Neuronal stem cell (in vitro differentiated cells): ENCODE results near the gene NPC1L1.

ENCODE experiments used
- DNase-seq: peaks from one replicate; pipeline ENCODE4 v3.0.0-alpha.2; 2013; ENCODE audit warnings: low spot score
- H2AFZ ChIP-seq: one replicate; pipeline ENCODE4 v1.6.1; 2013; ENCODE audit warnings: mild to moderate bottlenecking, low read length, inconsistent platforms
- H2AK5ac ChIP-seq: 2 replicates; pipeline ENCODE4 v1.6.1; 2013; ENCODE audit warnings: low read depth, mild to moderate bottlenecking, inconsistent platforms, low read length, moderate library complexity, mixed read lengths
- H2BK120ac ChIP-seq: 2 replicates; pipeline ENCODE4 v1.6.1; 2013; ENCODE audit warnings: low read depth, mild to moderate bottlenecking, inconsistent platforms, low read length, moderate library complexity, mixed read lengths
- H2BK12ac ChIP-seq: one replicate; pipeline ENCODE4 v1.6.1; 2013; ENCODE audit warnings: low read length, inconsistent platforms
- H2BK15ac ChIP-seq: 2 replicates; pipeline ENCODE4 v1.6.1; 2013; ENCODE audit warnings: mild to moderate bottlenecking, low read length, inconsistent platforms, mixed read lengths
- H2BK5ac ChIP-seq: one replicate; pipeline ENCODE4 v1.6.1; 2013; ENCODE audit warnings: inconsistent platforms, mild to moderate bottlenecking, low read length, moderate library complexity
- H3K14ac ChIP-seq: one replicate; pipeline ENCODE4 v1.6.1; 2013; ENCODE audit warnings: low read length, inconsistent platforms
- H3K18ac ChIP-seq: 2 replicates; pipeline ENCODE4 v1.6.1; 2013; ENCODE audit warnings: low read length, inconsistent platforms
- H3K23ac ChIP-seq: 2 replicates; pipeline ENCODE4 v1.6.1; 2013; ENCODE audit warnings: low read depth, mild to moderate bottlenecking, mixed read lengths, low read length, inconsistent platforms; ENCODE audit not compliant: poor library complexity
- H3K27ac ChIP-seq: replicated peaks from 3 replicates; pipeline ENCODE4 v1.5.1; 2013; ENCODE audit warnings: low read length, inconsistent platforms
- H3K27me3 ChIP-seq, 3 experiments: 2 replicates each; pipeline ENCODE4 v1.6.1; 2013; ENCODE audit warnings: low read length in 3 of 3, mild to moderate bottlenecking in 2 of 3, inconsistent platforms in 1 of 3, low read depth in 1 of 3, mixed read lengths in 1 of 3, moderate library complexity in 1 of 3; ENCODE audit not compliant: control insufficient read depth in 3 of 3, insufficient read depth in 3 of 3
- H3K36me3 ChIP-seq, 2 donors: replicated peaks in 1 of 2; 2 replicates each; pipeline ENCODE4 v1.6.1; 2013; ENCODE audit warnings: low read length in 2 of 2; ENCODE audit not compliant: control insufficient read depth in 2 of 2, insufficient read depth in 2 of 2
- H3K4ac ChIP-seq: 2 replicates; pipeline ENCODE4 v1.6.1; 2013; ENCODE audit warnings: inconsistent platforms, mild to moderate bottlenecking, low read length, moderate library complexity
- H3K4me1 ChIP-seq, 2 donors: 1 replicate in 1 of 2; 2 replicates in 1 of 2; pipeline ENCODE4 v1.6.1; 2013; ENCODE audit warnings: low read length in 2 of 2, low read depth in 1 of 2; ENCODE audit not compliant: control insufficient read depth in 2 of 2, insufficient read depth in 1 of 2
- H3K4me2 ChIP-seq: one replicate; pipeline ENCODE4 v1.6.1; 2013; ENCODE audit warnings: mild to moderate bottlenecking, low read length, inconsistent platforms; ENCODE audit not compliant: insufficient read depth, poor library complexity, severe bottlenecking
- H3K4me3 ChIP-seq, 2 donors: 2 replicates each; pipeline ENCODE4 v1.5.1; 2013; ENCODE audit warnings: low read length in 2 of 2, mild to moderate bottlenecking in 2 of 2, inconsistent platforms in 1 of 2, moderate library complexity in 1 of 2
- H3K79me1 ChIP-seq: one replicate; pipeline ENCODE4 v1.6.1; 2013; ENCODE audit warnings: low read depth, mild to moderate bottlenecking, inconsistent platforms, low read length, moderate library complexity
- H3K9ac ChIP-seq: one replicate; pipeline ENCODE4 v1.6.1; 2013; ENCODE audit warnings: mild to moderate bottlenecking, low read depth, low read length, inconsistent platforms; ENCODE audit not compliant: poor library complexity
- H3K9me3 ChIP-seq, 2 donors: replicated peaks in 1 of 2; 2 replicates each; pipeline versions ENCODE3 to v1.6.1; 2013; ENCODE audit warnings: low read length in 2 of 2, mild to moderate bottlenecking in 2 of 2, inconsistent platforms in 1 of 2, low read depth in 1 of 2, mixed read lengths in 1 of 2, moderate library complexity in 1 of 2; ENCODE audit not compliant: control insufficient read depth in 2 of 2, insufficient read depth in 1 of 2
- H4K8ac ChIP-seq: one replicate; pipeline ENCODE4 v1.6.1; 2013; ENCODE audit warnings: low read depth, mild to moderate bottlenecking, inconsistent platforms, low read length, moderate library complexity
- H4K91ac ChIP-seq: one replicate; pipeline ENCODE4 v1.6.1; 2013; ENCODE audit warnings: low read length, low read depth, mild to moderate bottlenecking, inconsistent platforms; ENCODE audit not compliant: poor library complexity
- WGBS, 2 donors: extraction: QIAGEN DNeasy Blood & Tissue Kit; methylation state at CpG; one replicate each; pipeline ENCODE4 v1.1.7; 2013; ENCODE audit warnings: missing lambda C conversion rate in 2 of 2, mixed read lengths in 1 of 2; ENCODE audit not compliant: insufficient read length in 2 of 2, insufficient replicate concordance in 1 of 2; ENCODE audit errors: extremely low coverage in 2 of 2; 5-methylcytosine and 5-hydroxymethylcytosine counted together

NPC1L1 gene

DNA sequence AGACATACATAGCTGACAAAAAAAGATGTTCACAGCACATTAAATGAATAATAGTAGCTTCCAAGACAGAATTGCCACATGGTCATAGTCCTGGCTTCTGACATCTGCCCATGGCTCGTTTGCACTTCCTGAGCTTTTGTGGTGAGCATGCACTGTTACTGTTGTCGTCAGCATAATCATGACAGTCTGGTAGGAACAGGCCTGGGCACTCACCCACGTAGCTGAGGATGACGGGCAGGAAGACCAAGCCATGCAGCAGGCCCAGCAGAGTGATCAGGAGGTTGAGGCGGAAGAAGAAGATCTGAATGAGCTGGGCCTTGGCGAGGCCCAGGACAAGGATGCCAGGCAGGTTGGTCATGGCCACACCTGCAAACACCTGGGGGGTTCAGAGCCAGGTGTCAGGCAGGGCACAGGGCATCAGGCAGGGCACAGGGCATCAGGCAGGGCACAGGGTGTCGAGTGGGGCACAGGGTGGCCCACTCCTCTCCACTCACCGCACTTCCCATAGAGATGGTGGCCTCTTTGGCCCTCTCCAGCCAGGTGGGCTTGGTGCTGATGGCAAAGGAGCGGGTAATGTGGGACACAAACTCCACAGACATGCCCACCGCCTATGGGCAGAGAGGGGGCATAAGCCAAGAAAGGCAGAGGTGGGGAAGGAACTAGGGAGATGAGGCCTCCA, 25.4 kb downstream of the NPC1L1 start:
- H3K14ac ChIP-seq: no peak overlapping the region
- H3K36me3 ChIP-seq: no peaks in the 10 kb centered on the region
- H3K23ac ChIP-seq: peak overlapping the region; percentile 80
- no peak overlapping the region for H2AK5ac ChIP-seq
- H2AFZ ChIP-seq: no peak overlapping the region
- no peak overlapping the region for H3K27ac ChIP-seq
- no peak overlapping the region for H3K4me3 ChIP-seq
- peak overlapping the region; percentile 49 for H2BK12ac ChIP-seq
- peak overlapping the region; percentile 37 for H3K9ac ChIP-seq
- H3K4ac ChIP-seq: no peak overlapping the region
- WGBS, 2 donors: no CpG with 5 or more reads among the region's 10 CpGs
- no peak overlapping the region for H4K8ac ChIP-seq
- H3K18ac ChIP-seq: peak overlapping the region; percentile 16
- DNase-seq: no peak
- peaks cover 0 to 14% (median 3%) of the 10 kb centered on the region in 3 experiments for H3K27me3 ChIP-seq
- peaks cover 0 to 2% of the 10 kb centered on the region in 2 donors for H3K9me3 ChIP-seq
- no peak overlapping the region for H3K4me2 ChIP-seq
- H2BK5ac ChIP-seq: no peak overlapping the region
- H3K79me1 ChIP-seq: peaks cover 2% of the 10 kb centered on the region
- H3K4me1 ChIP-seq: no peaks in the 10 kb centered on the region
- H2BK120ac ChIP-seq: peak overlapping the region; percentile 50
- H2BK15ac ChIP-seq: peak overlapping the region; percentile 6
- no peak overlapping the region for H4K91ac ChIP-seq

DNA sequence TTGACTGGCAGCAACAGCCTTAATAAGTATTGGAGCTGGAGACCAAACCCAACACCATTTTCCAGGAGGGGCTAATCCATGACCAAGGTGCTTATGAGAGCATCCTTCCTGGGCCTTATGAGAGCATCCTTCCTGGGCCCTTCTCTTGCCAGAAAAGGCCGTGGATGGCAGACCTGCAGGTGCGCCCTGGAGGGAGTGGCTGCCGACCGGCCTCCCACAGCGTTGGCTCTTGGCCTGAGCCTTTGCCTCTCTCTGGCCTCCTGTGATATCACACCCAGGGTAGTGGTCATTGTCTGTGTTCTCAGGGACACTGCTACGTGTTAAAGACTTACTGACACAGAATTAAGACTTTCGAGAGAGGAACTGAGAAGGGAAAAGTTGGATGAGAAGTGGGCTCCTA, 28.4 kb downstream of the NPC1L1 start:
- H3K27ac ChIP-seq: no peak overlapping the region
- no peak overlapping the region for H2BK120ac ChIP-seq
- H3K4me3 ChIP-seq: no peak overlapping the region
- no peak overlapping the region for H4K91ac ChIP-seq
- peaks cover 0 to 8% (median 3%) of the 10 kb centered on the region in 3 experiments for H3K27me3 ChIP-seq
- H3K9me3 ChIP-seq: peaks cover 0 to 7% of the 10 kb centered on the region in 2 donors
- H3K4me1 ChIP-seq: no peaks in the 10 kb centered on the region
- H2AFZ ChIP-seq: no peak overlapping the region
- no peak overlapping the region for H2BK12ac ChIP-seq
- no peak overlapping the region for H4K8ac ChIP-seq
- H3K23ac ChIP-seq: no peak overlapping the region
- H3K18ac ChIP-seq: no peak overlapping the region
- H2BK5ac ChIP-seq: no peak overlapping the region
- no peaks in the 10 kb centered on the region for H3K36me3 ChIP-seq
- peaks cover 2% of the 10 kb centered on the region for H3K79me1 ChIP-seq
- H3K14ac ChIP-seq: no peak overlapping the region
- H3K9ac ChIP-seq: no peak overlapping the region
- H3K4me2 ChIP-seq: no peak overlapping the region
- H3K4ac ChIP-seq: no peak overlapping the region
- no peak for DNase-seq
- peak overlapping the region; percentile 79 for H2AK5ac ChIP-seq
- H2BK15ac ChIP-seq: no peak overlapping the region
- no CpG with 5 or more reads among the region's 7 CpGs for WGBS, 2 donors

DNA sequence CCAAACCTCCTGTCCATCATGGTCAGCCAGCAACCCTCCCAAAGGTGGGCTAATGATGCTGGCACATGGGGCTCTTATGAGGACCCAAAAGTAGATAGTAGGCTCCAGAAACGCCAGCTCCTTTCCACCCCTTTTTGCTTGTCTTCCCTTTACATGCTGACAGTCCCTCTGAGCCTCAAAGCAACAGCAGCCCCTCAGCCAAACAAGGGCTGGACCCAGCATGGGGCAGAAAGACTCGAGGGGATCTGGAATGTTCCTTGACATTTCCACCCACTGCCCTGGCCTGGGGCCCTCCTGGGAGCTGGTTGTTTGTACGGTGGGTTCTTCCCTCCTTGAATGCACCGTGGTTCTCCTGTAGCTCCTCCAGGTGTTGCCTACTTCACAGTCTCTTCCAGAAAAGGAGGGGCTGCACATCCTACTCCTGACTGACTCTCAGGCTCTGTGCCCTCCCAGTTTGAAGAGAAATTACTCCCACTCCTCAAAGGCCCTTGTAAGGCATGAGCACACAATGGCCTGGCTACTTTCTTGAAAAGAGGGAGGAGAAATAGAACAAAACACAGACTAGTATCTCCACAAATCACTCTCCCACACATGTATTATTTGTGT, 29.2 kb downstream of the NPC1L1 start:
- Histone ChIP-seq H3K4me2 (no peak overlapping the region), H2BK15ac (no peak overlapping the region), H3K9me3 (peaks cover 0 to 7% of the 10 kb centered on the region in 2 donors), H3K27ac (no peak overlapping the region), H3K23ac (no peak overlapping the region), H3K4ac (no peak overlapping the region), H3K4me1 (no peaks in the 10 kb centered on the region), H2AFZ (peak overlapping the region; percentile 63), H2AK5ac (no peak overlapping the region), H3K79me1 (peaks cover 2% of the 10 kb centered on the region), H2BK120ac (no peak overlapping the region), H3K27me3 (peaks cover 0 to 8% (median 3%) of the 10 kb centered on the region in 3 experiments), H3K14ac (no peak overlapping the region), H3K9ac (no peak overlapping the region), H3K36me3 (no peaks in the 10 kb centered on the region), H3K4me3 (no peak overlapping the region), H4K8ac (no peak overlapping the region), H3K18ac (no peak overlapping the region), H2BK5ac (no peak overlapping the region), H4K91ac (no peak overlapping the region), H2BK12ac (no peak overlapping the region)
- DNase-seq: no peak
- no CpG with 5 or more reads among the region's 4 CpGs for WGBS, 2 donors

DNA sequence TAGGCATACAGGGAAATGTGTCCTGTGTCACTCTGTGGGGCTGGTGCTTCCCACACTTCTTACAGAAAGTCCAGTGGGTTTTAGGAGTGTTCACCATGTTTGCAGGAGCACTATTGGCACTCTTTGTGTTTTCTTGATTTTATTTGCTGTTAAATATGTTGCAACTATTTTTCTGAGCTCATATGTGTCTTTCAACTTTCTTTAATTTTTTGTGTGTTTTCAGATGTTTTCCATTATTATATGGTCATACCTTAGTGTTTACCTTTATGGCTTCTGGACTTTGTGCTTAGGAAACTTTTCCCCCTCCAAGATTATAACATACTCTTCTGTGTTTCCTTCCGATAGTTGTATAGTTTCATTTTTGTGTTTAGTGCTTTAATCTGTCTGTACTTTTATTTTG, 29.9 kb downstream of the NPC1L1 start:
- H3K27me3 ChIP-seq: peaks cover 0 to 4% (median 3%) of the 10 kb centered on the region in 3 experiments
- H3K4ac ChIP-seq: no peak overlapping the region
- no peak overlapping the region for H4K91ac ChIP-seq
- no peak overlapping the region for H3K18ac ChIP-seq
- no peak overlapping the region for H3K4me2 ChIP-seq
- H2AFZ ChIP-seq: no peak overlapping the region
- no peak for DNase-seq
- H3K27ac ChIP-seq: no peak overlapping the region
- no peak overlapping the region for H2BK15ac ChIP-seq
- no CpG with 5 or more reads among the region's 1 CpG for WGBS, 2 donors
- H4K8ac ChIP-seq: no peak overlapping the region
- no peak overlapping the region for H2BK120ac ChIP-seq
- H3K9ac ChIP-seq: no peak overlapping the region
- no peaks in the 10 kb centered on the region for H3K4me1 ChIP-seq
- H2BK12ac ChIP-seq: no peak overlapping the region
- peaks cover 2% of the 10 kb centered on the region for H3K79me1 ChIP-seq
- no peaks in the 10 kb centered on the region for H3K36me3 ChIP-seq
- H2BK5ac ChIP-seq: no peak overlapping the region
- no peak overlapping the region for H3K4me3 ChIP-seq
- H3K14ac ChIP-seq: no peak overlapping the region
- H2AK5ac ChIP-seq: no peak overlapping the region
- no peak overlapping the region for H3K23ac ChIP-seq
- peaks cover 0 to 7% of the 10 kb centered on the region in 2 donors for H3K9me3 ChIP-seq
